GM10847 (cell line): ENCODE results near the gene PCDHA8.

Experiments used
- POLR2A ChIP-seq: IDR thresholded peaks from 2 replicates; pipeline ENCODE4 v1.6.1; 2011; ENCODE audit not compliant: insufficient read length; ENCODE audit errors: extremely low read depth

The PCDHA8 gene, protein sequence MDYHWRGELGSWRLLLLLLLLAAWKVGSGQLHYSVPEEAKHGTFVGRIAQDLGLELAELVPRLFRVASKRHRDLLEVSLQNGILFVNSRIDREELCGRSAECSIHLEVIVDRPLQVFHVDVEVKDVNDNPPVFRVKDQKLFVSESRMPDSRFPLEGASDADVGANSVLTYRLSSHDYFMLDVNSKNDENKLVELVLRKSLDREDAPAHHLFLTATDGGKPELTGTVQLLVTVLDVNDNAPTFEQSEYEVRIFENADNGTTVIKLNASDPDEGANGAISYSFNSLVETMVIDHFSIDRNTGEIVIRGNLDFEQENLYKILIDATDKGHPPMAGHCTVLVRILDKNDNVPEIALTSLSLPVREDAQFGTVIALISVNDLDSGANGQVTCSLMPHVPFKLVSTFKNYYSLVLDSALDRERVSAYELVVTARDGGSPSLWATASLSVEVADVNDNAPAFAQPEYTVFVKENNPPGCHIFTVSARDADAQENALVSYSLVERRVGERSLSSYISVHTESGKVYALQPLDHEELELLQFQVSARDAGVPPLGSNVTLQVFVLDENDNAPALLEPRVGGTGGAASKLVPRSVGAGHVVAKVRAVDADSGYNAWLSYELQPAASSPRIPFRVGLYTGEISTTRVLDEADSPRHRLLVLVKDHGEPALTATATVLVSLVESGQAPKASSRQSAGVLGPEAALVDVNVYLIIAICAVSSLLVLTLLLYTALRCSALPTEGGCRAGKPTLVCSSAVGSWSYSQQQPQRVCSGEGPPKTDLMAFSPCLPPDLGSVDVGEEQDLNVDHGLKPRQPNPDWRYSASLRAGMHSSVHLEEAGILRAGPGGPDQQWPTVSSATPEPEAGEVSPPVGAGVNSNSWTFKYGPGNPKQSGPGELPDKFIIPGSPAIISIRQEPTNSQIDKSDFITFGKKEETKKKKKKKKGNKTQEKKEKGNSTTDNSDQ

DNA sequence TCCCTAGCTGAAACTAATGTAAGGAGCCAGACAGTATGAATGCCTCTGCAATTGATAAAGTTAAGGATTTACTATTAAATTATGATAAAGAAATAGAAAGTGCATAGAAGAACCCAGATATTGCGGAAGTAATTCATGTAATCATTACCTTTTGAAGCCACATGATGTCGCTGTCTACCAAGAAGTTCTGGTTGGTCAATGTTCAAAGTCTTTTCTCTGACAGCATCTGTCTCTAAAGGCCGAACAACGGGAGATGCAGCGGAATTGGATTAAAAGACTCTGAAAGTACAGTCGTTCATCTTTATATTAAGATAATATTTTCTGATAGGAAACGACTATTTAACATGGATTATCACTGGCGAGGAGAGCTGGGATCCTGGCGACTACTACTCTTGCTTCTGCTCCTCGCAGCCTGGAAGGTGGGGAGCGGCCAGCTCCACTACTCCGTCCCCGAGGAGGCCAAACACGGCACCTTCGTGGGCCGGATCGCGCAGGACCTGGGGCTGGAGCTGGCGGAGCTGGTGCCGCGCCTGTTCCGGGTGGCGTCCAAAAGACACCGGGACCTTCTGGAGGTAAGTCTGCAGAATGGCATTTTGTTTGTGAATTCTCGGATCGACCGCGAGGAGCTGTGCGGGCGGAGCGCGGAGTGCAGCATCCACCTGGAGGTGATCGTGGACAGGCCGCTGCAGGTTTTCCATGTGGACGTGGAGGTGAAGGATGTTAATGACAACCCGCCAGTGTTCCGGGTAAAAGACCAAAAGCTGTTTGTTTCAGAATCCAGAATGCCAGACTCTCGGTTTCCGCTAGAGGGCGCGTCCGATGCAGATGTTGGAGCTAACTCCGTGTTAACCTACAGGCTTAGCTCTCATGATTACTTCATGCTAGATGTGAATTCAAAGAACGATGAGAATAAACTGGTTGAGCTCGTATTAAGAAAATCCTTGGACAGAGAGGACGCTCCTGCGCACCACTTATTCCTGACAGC lies at the start of gene PCDHA8:
PCDHA8 (plus strand) TSS at position 210 of the 985 bp plus-strand sequence; CDS start at position 345, 135 bp downstream.
- no peak for TF ChIP-seq POLR2A

- no peak for TF ChIP-seq POLR2A
Measured at GRCh38 chr5:140794595-140795258, 46.3 kb upstream of the PCDHA8 start, which contains the start of gene PCDHA2. TSS of gene PCDHA2 (plus strand) at chr5:140794852.

DNA sequence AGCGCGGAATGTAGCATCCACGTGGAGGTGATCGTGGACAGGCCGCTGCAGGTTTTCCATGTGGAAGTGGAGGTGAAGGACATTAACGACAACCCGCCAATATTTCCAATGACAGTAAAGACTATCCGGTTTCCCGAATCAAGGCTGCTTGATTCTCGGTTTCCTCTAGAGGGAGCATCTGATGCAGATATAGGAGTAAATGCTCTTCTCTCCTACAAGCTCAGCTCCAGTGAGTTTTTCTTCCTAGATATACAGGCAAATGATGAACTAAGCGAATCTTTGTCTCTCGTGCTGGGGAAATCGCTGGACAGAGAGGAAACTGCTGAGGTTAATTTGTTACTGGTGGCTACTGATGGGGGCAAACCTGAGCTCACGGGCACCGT lies 45.7 kb upstream of the PCDHA8 start:
- TF ChIP-seq POLR2A = no peak

DNA sequence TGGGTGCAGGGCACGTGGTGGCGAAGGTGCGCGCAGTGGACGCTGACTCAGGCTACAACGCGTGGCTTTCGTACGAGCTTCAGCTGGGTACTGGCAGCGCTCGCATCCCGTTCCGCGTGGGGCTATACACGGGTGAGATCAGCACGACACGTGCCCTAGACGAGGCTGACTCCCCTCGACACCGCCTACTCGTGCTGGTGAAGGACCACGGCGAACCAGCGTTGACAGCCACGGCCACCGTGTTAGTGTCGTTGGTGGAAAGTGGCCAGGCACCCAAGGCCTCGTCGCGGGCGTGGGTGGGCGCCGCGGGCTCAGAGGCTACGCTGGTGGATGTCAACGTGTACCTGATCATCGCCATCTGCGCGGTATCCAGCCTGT lies 44.3 kb upstream of the PCDHA8 start:
- no peak for TF ChIP-seq POLR2A

DNA sequence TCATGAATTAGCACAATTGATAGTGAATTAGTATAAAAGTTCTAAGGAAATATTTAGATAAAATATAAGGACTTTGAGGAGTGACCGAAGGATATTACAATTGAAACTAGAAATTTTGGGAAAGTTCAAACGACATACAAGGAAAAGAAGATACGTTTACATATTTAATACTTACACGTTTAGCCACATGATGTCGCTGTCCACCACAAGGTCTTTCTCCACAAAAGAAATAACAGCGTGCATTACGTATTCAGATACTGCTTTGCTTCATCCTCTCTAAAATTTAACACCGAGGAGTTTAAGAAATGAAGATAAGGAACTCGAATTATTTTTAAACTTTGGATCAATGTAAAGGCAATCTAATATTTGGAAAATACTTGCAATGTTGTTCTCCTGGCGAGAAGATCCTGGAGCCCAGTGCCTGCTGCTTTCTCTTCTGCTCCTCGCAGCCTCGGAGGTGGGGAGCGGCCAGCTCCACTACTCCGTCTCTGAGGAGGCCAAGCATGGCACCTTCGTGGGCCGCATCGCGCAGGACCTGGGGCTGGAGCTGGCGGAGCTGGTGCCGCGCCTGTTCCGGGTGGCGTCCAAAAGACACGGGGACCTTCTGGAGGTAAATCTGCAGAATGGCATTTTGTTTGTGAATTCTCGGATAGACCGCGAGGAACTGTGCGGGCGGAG lies 40.0 kb upstream of the PCDHA8 start, which contains the start of gene PCDHA3:
PCDHA3 (plus strand) TSS at position 242 of the 678 bp plus-strand sequence.
- TF ChIP-seq POLR2A = no peak

DNA sequence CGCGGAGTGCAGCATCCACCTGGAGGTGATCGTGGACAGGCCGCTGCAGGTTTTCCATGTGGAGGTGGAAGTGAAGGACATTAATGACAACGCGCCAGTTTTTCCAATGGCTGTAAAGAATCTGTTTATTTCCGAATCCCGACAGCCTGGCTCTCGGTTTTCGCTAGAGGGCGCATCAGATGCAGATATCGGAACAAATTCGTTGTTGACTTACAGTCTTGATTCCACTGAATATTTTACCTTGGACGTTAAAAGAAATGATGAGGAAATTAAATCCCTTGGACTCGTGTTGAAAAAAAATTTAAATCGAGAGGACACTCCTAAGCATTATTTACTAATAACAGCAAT lies 39.5 kb upstream of the PCDHA8 start:
- no peak for TF ChIP-seq POLR2A

DNA sequence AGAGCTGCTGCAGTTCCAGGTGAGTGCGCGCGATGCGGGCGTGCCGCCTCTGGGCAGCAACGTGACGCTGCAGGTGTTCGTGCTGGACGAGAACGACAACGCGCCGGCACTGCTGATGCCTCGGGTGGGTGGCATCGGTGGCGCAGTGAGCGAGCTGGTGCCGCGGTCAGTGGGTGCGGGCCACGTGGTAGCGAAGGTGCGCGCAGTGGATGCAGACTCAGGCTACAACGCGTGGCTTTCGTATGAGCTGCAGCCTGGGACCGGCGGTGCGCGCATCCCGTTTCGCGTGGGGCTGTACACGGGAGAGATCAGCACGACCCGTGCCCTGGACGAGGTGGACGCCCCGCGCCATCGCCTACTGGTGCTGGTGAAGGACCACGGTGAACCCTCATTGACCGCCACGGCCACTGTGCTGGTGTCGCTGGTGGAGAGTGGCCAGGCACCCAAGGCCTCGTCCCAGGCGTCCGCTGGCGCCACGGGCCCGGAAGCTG lies 38.2 kb upstream of the PCDHA8 start:
- no peak for TF ChIP-seq POLR2A

DNA sequence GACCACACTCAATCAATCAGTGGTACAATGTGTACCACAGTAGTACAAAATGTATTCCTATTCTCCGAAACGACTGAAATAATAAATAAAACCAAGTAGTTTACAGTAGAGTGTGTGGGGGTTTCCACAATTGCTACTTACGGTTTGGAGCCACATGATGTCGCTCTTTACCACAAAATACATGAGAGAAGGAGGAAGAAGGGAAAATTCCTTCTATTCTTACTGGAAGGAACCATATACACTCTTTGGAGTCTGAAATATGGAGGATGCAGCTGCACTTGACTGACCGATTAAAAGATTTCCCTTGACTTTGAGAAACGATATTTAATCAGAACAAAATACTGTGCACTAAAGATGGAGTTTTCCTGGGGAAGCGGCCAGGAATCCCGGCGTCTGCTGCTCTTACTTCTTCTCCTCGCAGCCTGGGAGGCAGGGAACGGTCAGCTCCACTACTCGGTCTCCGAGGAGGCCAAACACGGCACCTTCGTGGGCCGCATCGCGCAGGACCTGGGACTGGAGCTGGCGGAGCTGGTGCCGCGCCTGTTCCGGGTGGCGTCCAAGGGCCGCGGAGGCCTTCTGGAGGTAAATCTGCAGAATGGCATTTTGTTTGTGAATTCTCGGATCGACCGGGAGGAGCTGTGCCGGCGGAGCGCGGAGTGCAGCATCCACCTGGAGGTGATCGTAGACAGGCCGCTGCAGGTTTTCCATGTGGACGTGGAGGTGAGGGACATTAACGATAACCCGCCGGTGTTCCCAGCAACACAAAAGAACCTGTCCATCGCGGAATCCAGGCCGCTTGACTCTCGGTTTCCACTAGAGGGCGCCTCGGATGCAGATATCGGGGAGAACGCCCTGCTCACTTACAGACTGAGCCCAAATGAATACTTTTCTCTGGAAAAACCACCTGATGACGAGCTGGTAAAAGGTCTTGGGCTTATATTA lies 33.9 kb upstream of the PCDHA8 start, which contains the start of gene PCDHA4:
PCDHA4 (plus strand) TSS at position 235 of the 942 bp plus-strand sequence.
- TF ChIP-seq POLR2A = no peak

DNA sequence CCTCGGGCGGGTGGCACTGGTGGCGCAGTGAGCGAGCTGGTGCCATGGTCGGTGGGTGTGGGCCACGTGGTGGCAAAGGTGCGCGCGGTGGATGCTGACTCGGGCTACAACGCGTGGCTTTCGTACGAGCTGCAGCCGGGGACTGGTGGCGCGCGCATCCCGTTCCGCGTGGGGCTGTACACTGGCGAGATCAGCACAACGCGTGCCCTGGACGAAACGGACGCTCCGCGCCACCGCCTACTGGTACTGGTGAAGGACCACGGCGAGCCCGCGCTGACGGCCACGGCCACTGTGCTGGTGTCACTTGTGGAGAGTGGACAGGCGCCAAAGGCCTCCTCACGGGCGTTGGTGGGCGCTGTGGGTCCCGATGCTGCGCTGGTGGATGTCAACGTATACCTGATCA lies 32.1 kb upstream of the PCDHA8 start:
- TF ChIP-seq POLR2A = no peak

GRCh38 chr5:140821375-140822280 lies 19.4 kb upstream of the PCDHA8 start, which contains the start of gene PCDHA5:
TSS of gene PCDHA5 (plus strand) at chr5:140821613.
- no peak for TF ChIP-seq POLR2A

GRCh38 chr5:140822281-140822629 lies 18.7 kb upstream of the PCDHA8 start:
- no peak for TF ChIP-seq POLR2A
